T1000 (cell line): ENCODE results near the gene SLC27A5.
A peak's percentile ranks its signal among the peaks of the same experiment; 100 is the strongest.
"Not testable (repeated sequence)": the region's sequence is repeated elsewhere in the genome, so short reads cannot be mapped to it uniquely, and the experiment has no call there.

Experiments used
- DNase-seq: peaks from one replicate; lab custom pipeline; 2025; ENCODE audit warnings: mixed read lengths; lab: John Stamatoyannopoulos, UW

Gene SLC27A5

DNA sequence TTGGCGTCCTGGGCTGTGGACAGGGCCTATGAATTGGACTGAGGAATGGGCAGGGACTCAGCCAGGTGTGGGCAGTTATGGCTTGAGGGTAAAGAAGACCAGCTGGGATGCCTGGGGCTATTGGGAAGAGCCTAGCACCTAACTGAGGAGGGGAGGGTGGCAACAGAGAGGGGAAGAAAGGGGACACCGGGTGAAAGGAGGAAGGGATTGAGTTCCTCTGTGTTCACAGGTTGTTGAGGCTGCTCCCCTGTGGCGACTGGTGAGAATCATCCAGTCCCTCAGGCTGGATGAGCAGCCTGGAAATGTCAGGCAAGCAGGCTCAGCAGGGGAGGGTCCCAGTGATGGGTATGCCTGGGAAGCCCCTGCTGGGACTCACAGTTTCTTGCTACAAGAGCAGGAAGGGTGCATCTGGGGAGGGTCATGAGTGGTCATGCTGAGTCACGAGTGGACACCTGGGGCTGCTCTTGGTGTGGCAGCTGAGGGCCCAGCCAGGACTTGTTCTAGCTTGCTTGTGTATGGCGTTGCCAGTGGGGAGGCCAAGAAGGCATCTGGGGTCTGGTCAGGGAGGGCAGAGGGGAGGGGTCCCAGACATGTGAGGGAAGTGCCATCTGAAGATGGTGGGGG, 43.5 kb downstream of the SLC27A5 start:
- no peak for DNase-seq

DNA sequence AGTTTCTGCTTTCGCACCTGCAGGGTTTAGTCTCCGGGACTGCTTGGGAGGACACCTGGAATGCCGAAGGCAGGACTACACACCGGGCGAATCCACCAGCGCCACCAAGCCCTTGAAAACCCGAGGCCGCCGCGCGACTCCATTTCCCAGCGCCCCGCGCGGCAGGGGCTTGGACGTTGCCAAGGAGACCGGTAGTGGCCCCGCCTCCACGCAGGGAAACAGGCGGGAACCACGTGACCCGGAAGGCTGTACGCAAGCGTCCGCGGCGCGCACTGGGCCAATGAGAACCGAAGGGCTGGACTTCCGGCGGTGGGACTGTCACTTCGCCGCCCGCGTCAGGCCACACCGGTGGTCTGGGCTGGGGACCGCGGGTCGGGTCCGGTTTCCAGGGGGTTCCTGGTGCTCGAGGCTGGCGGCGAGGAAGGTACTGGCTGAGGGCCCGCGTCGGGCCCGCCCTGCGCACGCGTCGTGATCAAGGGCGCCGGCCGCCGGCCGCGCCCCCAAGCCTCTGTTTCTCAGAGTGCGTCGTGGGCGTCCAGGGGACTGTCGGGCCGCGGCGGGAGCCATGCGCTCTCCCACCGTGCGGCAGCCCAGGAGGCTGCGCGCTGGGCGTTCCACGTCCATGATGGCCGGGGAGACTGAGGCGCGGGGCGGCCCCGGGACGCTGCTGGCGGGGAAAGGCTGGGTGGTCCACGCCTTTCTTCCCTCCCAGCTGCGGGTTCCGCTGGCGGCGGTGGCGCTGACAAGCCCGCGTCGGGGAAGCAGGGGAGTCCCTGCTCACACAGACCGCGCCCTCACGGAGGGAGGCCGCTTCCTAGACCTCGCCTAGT, 44.8 kb downstream of the SLC27A5 start, which contains the start of gene ZNF324:
Gene ZNF324 (plus strand): TSS at position 321 of the 830 bp plus-strand sequence. CDS start 2,106 bp downstream, outside the sequence.
- peak; percentile 80 for DNase-seq

DNA sequence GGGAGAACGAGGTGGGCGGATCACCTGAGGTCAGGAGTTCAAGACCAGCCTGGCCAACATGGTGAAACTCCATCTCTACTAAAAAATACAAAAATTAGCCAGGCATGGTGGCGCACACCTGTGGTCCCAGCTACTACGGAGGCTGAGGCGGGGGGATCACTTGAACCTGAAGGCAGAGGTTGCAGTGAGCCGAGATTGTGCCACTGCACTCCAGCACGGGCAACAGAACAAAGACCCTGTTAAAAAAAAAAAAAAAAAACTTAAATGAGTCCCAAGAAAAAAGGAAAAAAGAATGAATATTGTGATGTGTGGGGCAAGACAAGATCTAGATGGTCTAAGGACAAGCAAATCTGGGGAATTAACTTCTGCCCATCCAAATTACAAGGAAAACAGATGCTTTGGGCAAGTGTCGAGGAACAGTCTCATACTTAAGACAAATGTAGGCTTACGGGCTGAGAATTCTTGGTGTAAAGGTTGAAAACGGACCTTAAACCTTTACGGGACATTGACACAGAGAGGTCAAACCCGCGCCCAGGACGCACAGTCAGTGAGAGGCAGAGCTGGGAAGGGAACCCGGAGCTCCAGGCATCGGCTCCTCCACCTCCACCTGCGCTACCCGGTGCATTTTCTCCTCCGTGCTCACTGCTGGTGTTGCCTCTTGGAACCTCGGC, 45.6 kb downstream of the SLC27A5 start:
- no peak for DNase-seq

DNA sequence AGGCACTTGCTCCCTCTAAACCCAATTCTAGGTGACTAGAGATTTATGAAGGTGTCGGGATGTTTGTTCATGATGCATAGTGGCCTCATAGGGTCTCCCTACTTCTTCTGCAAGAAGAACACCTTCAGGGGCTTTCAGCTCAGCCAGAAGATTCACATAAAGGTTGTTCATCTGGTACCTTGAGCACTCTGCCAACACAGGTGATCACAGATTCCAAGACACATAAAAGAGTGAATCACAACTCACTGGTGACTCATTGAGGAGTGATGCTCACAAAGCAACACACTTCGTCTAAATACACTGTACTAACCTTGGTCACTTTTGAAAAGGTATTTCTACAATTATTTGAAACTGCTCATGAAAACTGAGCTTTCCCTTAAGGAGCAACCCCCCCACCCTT, 51.8 kb downstream of the SLC27A5 start:
- DNase-seq, result no peak

DNA sequence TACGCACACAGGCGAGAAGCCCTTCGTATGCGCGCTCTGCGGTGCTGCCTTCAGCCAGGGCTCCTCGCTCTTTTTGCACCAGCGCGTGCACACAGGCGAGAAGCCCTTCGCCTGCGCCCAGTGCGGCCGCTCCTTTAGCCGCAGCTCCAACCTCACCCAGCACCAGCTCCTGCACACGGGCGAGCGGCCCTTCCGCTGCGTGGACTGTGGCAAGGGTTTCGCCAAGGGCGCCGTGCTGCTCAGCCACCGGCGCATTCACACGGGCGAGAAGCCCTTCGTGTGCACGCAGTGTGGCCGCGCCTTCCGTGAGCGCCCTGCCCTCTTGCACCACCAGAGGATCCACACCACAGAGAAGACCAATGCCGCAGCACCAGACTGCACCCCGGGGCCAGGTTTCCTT, 55.7 kb downstream of the SLC27A5 start:
- no peak for DNase-seq

DNA sequence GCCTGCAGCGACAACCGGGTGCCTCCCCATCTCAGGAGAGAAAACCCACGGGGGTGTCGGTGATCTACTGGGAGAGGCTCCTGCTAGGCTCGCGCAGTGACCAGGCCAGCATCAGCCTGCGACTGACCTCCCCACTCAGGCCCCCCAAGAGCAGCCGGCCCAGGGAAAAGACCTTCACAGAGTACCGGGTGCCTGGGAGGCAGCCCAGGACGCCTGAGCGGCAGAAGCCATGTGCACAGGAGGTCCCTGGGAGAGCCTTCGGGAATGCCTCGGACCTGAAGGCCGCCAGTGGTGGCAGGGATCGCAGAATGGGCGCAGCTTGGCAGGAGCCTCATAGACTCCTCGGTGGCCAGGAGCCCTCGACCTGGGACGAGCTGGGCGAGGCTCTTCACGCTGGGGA, 56.5 kb downstream of the SLC27A5 start:
- DNase-seq, result no peak

DNA sequence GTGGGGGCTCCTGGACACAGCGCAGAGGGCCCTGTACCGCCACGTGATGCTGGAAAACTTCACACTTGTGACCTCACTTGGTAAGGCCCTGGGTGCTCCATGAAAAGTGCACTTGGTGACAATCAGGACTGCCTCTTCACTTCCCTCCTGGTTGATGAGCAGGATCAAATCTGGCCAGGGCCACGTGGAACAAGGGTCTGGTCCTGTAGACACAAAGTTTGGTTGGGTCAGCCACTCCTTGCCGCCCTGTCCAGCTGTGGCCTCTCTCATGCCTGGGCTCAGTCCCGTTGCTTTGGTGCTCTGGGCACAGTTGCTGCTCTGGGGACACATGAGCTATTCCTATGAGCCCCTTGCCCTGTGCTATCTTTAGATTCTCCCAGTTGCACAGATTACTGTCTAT, 58.0 kb downstream of the SLC27A5 start:
- DNase-seq, result no peak

DNA sequence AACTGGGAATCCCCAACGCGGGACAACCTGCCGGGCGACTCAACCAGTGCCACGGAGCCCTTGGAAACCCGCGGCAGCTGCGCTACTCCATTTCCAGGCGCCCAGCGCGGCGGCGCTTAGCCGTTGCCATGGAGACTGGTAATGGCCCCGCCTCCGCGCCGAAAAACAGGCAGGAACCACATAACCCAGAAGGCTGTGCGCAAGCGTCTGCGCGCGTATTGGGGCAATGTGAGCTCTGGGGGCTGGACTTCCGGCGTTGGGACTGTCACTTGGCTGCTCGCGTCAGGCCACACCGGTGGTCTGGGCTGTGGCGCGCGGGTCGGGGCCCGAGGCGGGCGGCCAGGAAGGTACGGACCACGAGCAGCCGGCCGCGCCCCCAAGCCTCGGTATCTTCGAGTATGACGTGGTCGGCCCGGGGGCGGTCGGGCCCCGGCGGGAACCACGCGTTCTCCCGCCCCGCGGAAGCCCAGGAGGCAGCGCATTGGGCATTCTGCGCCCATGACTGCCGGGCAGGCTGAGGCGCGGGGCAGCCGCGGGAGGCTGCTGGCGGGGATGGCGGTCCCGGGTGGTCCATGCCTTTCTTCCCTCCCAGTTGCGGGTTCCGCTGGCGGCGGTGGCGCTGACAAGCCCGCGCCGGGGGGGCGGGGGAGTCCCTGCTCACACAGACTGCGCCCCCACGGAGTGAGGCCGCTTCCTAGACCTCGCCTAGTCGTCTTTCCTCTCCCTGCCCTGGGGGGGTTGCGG, 60.3 kb downstream of the SLC27A5 start, which contains the start of gene ZNF324B:
Gene ZNF324B (plus strand): TSS at position 265 of the 744 bp plus-strand sequence. CDS start 2,080 bp downstream, outside the sequence.
- DNase-seq, result peak; percentile 84

DNA sequence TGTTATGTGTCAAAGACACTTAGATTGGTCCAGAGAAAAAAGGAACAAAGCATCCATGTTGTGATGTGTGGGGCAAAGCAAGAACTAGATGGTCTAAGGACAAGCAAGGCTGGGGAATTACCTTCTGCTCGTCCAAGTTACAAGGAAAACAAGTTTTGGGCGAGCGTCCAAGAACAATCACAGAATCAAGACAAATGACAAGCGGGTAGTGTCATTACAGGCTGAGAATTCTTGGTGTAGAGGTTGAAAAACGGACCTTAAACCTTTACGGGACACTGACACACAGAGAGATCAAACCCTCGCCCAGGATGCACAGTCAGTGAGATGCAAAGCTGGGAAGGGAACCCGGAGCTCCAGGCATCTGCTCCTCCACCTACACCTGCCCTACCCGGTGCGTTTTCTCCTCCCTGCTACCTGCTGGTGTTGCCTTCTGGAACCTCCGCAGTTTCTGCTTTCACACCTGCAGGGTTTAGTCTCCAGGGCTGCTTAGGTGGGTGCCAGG, 60.9 kb downstream of the SLC27A5 start:
- DNase-seq, result no peak

DNA sequence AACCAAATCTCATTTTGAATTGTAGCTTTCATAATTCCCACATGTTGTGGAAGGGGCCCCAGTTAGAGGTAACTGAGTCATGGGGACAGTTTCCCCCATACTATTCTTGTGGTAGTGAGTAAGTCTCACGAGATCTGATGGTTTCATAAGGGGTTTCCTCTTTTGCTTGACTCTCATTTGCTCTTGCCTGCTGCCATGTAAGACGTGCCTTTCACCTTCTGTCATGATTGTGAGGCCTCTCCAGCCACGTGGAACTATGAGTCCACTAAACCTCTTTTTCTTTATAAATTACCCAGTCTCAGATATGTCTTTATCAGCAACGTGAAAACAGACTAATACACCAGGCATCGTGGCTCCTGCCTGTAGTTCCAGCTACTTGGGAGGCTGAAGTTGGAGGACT, 61.8 kb downstream of the SLC27A5 start:
- not testable (repeated sequence) for DNase-seq

DNA sequence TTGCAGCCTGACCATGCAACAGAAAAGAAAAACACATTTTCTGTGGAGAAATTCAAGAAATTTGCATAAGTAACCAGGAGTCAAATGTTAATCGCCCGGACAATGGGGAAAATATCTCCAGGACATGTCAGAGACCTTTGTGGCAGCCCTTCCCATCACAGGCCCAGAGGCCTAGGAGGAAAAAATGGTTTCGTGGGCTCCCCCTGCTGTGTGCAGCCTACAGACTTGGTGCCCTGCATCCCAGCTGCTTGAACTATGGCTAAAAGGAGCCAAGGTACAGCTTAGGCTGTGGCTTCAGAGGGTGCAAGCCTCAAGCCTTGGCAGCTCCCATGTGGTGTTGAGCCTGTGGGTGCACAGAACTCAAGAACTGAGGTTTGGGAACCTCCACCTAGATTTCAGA, 62.9 kb downstream of the SLC27A5 start:
- not testable (repeated sequence) for DNase-seq
